Fibroblast of villous mesenchyme (primary cell): ENCODE measurements around the gene FKTN. TPM values are rescaled to one million over a fixed set of nuclear protein-coding genes. Genes with fewer than 3 reads are reported as not detected.
A peak's percentile ranks its signal among the peaks of the same experiment; 100 is the strongest.

Experiments
- DNase-seq: peaks from one replicate; pipeline ENCODE4 v3.0.0-alpha.2; 2010; ENCODE audit warnings: low read depth
- H3K4me3 ChIP-seq: 2 replicates; pipeline ENCODE4 v1.5.1; 2011; ENCODE audit warnings: low read depth, mild to moderate bottlenecking, low read length
- total RNA-seq: library from RNA; depleted of rRNA; stranded (reverse); fragments of >200 nt; gene quantifications from 2 replicates; pipeline ENCODE4 v1.2.3, GENCODE V29; 2012
- TF ChIP-seq, protein P1 (sequence below): IDR thresholded peaks from 2 replicates; pipeline ENCODE4 v1.5.1; 2012; ENCODE audit warnings: low read depth, mild to moderate bottlenecking, low read length; ENCODE audit not compliant: insufficient read depth

Gene FKTN
- total RNA-seq, 1 donor: 44.0 TPM

DNA sequence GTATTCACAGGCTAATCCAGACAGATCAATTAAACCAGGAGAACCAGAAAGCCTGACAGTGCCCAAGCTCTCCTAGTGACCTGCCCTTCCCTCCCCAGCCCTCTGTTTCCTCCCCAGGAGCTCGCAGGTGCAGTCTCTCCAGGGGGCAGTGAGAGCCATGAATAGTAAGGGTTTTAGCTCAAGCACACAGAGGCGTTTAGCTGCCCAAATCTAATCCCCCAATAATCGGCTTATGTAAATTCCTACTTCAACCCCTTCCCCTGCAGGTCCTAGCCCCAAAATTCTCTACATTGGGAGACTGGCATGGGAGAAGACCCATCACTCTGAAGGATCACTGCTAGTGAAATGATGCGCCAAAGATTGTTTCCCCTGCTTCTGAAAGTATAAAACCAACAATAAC lies 93.9 kb downstream of the FKTN start:
- no peak overlapping the region for H3K4me3 ChIP-seq
- TF ChIP-seq, protein P1, sequence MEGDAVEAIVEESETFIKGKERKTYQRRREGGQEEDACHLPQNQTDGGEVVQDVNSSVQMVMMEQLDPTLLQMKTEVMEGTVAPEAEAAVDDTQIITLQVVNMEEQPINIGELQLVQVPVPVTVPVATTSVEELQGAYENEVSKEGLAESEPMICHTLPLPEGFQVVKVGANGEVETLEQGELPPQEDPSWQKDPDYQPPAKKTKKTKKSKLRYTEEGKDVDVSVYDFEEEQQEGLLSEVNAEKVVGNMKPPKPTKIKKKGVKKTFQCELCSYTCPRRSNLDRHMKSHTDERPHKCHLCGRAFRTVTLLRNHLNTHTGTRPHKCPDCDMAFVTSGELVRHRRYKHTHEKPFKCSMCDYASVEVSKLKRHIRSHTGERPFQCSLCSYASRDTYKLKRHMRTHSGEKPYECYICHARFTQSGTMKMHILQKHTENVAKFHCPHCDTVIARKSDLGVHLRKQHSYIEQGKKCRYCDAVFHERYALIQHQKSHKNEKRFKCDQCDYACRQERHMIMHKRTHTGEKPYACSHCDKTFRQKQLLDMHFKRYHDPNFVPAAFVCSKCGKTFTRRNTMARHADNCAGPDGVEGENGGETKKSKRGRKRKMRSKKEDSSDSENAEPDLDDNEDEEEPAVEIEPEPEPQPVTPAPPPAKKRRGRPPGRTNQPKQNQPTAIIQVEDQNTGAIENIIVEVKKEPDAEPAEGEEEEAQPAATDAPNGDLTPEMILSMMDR: no peak
- no peak for DNase-seq

DNA sequence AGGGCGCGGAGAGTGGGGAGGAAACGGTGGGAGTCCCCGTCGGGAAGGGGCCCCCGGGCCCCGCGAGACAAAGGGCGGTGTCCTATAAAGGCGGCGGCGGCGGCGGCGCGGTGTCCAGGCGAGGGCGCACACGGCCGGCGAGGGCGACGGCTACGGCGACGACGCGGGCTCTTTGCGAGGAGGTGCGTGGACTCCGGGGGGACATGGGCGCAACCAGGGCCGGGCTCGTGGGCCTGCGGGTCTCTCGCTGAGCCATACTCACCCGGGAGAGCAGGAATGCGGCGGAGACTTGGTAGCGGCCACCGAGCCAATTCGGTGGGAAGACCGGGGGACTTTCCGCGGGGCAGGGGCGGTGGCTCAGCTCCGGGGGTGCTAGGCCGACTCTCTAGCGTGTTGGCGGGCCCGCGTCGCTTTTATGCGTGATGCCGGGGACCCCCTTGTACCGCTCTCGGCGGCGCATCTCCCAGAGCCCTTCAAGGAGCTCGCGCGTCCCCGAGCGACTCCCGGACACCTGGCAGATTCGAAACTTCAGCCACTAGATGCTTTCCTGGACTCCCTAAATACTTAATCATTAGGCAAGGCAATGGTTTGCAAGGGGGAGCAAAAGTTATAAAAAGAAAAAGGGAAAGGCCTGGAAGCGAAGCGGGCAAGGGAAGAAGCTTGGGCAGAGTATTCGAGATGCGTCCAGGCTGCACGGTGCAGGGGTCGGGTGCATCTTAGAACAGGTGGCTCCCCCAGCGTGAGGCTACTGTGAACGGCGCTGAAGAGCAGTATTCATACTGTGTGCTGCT lies 98.4 kb downstream of the FKTN start:
- H3K4me3 ChIP-seq: peak overlapping the region; percentile 55
- TF ChIP-seq, protein P1: peak; percentile 4
- peak; percentile 3 for DNase-seq

DNA sequence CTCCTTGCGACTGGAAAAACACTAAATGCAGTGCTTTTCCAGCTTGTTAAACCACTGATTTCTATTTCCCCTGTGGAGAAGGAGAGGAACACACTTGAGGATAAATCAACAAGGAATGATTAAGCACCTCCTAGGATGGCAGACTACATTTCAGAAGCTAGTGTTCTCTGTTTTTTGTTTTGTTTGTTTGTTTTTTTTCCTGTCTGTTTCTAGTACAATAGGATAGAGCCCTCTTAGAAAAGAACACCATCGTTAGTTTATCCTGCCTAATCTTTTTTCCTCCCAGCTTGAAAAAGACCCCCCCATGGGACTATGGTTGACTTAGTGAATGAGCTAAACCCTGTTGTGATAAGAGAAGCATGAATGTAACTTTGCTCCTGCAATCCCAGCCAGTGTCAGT lies 100.4 kb downstream of the FKTN start:
- TF ChIP-seq, protein P1: no peak
- H3K4me3 ChIP-seq: no peak overlapping the region
- DNase-seq: no peak

DNA sequence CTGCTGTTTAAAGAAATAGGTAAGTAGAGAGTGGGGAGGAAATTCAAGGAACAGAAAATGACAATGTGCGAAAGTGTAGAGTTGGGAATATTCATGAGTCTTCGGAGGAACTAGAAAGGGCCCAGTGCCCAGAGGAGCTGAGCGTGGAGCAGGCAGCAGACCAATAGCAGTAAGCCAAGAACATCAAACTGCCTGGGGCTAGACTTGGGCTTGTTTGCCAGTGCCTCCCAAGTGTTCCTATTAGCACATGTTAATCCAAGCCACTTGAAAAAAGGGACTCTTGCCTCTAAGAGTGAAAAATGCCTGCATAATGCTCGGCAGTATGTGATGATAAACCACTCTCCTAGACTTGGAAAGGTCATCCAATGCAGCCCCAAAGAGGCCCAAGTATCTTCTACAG lies 103.1 kb downstream of the FKTN start:
- DNase-seq: no peak
- TF ChIP-seq, protein P1: no peak
- H3K4me3 ChIP-seq: no peak overlapping the region

DNA sequence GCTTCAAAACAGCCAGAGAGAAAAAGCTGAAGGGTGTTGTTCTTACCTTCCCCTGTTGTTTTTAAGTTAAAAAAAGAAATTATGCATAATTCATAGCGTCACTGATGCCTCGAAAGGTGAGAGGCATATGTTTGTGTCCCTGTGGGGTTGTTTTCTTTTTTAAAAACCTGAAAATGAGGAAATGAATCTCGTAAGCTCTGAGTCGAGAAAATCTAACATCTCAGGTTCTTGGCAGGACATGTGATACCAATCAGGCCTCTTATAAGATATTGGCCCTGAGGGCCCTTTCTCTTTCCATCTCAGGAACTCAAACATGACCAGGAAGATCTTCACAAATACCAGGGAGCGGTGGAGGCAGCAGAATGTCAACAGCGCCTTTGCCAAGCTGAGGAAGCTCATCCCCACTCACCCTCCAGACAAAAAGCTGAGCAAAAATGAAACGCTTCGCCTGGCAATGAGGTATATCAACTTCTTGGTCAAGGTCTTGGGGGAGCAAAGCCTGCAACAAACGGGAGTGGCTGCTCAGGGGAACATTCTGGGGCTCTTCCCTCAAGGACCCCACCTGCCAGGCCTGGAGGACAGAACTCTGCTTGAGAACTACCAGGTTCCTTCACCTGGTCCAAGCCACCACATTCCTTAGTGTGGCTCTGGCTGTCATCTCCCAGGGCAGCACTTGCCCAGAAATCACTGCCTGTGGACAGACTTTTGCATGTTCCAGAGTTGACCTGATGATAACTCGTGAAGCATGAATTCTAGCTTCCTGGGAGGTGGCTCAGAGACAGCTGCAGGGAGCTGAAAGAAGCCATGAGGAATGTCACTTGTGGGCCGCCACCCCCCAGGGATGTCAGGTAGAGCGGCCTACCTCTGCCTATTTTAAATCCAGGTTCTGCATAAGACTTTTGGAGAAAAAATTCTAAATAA lies 104.5 kb downstream of the FKTN start, which contains the start of gene TAL2:
TAL2 (plus strand) TSS at position 274 of the 921 bp plus-strand sequence; CDS start at position 314, 40 bp downstream.
- no peak for DNase-seq
- TF ChIP-seq, protein P1: no peak
- no peak within 1 kb of the TSS for H3K4me3 ChIP-seq

DNA sequence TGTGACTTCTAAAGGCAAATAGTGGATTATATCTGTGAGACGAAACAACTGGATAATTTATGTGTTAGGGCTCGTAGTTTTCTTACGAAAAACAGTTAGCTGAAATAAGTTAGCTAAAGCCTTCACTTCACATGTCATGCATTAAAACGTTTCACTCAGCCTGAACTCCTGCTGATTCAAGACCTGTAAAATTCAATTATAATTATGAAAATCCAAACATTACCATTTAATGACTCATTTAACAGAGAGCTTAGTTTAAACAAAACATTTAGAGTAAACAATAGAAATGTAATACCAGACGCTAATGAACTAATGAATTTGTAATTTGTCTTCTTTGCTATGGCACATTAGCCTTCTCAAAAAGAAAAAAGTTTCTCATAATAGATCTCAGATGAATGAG lies 106.0 kb downstream of the FKTN start:
- TF ChIP-seq, protein P1: no peak
- no peak for DNase-seq
- no peak overlapping the region for H3K4me3 ChIP-seq
